ENCODE measurements around the gene TARDBP.
A peak's percentile ranks its signal among the peaks of the same experiment; 100 is the strongest.
"Not testable (repeated sequence)": the region's sequence is repeated elsewhere in the genome, so short reads cannot be mapped to it uniquely, and the experiment has no call there.

TARDBP gene

GRCh38 chr1:11061652-11062365 is 49.4 kb downstream of the TARDBP start:
- DNase-seq, result no peak

- no peak for DNase-seq
Measured at GRCh38 chr1:11062965-11063401, 50.5 kb downstream of the TARDBP start.

GRCh38 chr1:11063937-11064537 is 51.6 kb downstream of the TARDBP start:
- peak; percentile 55 for DNase-seq

GRCh38 chr1:11064942-11065341 is 52.5 kb downstream of the TARDBP start:
- DNase-seq, result no peak

GRCh38 chr1:11065796-11066195 is 53.3 kb downstream of the TARDBP start:
- no peak for DNase-seq

- DNase-seq, result no peak
Measured at GRCh38 chr1:11067716-11068599, 55.5 kb downstream of the TARDBP start.

GRCh38 chr1:11068600-11069473 is 56.4 kb downstream of the TARDBP start:
- no peak for DNase-seq

GRCh38 chr1:11070876-11071275 is 58.4 kb downstream of the TARDBP start:
- no peak for DNase-seq

- DNase-seq, result peak; percentile 97
Measured at GRCh38 chr1:11071463-11072215, 59.2 kb downstream of the TARDBP start.

GRCh38 chr1:11072216-11072917 is 59.9 kb downstream of the TARDBP start:
- DNase-seq, result peak; percentile 97

- DNase-seq, result not testable (repeated sequence)
Measured at GRCh38 chr1:11073398-11073797, 60.9 kb downstream of the TARDBP start.
